Keratinocyte (primary cell): ENCODE results near the gene C4orf50. TPM values are rescaled to one million over a fixed set of nuclear protein-coding genes. Genes with fewer than 3 reads are reported as not detected.

Source experiments
- DNase-seq: peaks from one replicate; pipeline ENCODE4 v3.0.0-alpha.2; 2011; ENCODE audit warnings: low read depth, missing footprints, low spot score
- FAIRE-seq: peaks from 2 replicates; lab custom pipeline; 2011; peaks lifted over from hg19 to GRCh38; lab: Jason Lieb, UNC
- H2AFZ ChIP-seq: 2 replicates; pipeline ENCODE4 v1.6.0; 2012; ENCODE audit warnings: low read length, control low read depth, inconsistent platforms; ENCODE audit not compliant: control insufficient read depth
- H3K27ac ChIP-seq: 2 replicates; pipeline ENCODE4 v1.5.1; 2011; ENCODE audit warnings: low read length; ENCODE audit not compliant: control insufficient read depth, insufficient read depth
- H3K27me3 ChIP-seq: 3 replicates; pipeline ENCODE4 v1.6.0; 2011; ENCODE audit warnings: low read length; ENCODE audit not compliant: control insufficient read depth, insufficient read depth; ENCODE audit errors: extremely low read depth
- H3K36me3 ChIP-seq, 2 experiments: 2 replicates in 1 of 2; 3 replicates in 1 of 2; pipeline ENCODE4 v1.5.1; 2011; ENCODE audit warnings: low read length in 2 of 2, mild to moderate bottlenecking in 1 of 2; ENCODE audit not compliant: control insufficient read depth in 2 of 2, insufficient read depth in 2 of 2; ENCODE audit errors: extremely low read depth in 1 of 2
- H3K4me1 ChIP-seq: 3 replicates; pipeline ENCODE4 v1.5.1; 2011; ENCODE audit warnings: low read length; ENCODE audit not compliant: control insufficient read depth, insufficient read depth; ENCODE audit errors: extremely low read depth
- H3K4me2 ChIP-seq: 3 replicates; pipeline ENCODE4 v1.6.0; 2011; ENCODE audit warnings: low read depth, low read length; ENCODE audit not compliant: control insufficient read depth, insufficient read depth; ENCODE audit errors: extremely low read depth
- H3K4me3 ChIP-seq, 3 experiments: fragments of 200-600 bp in 1 of 3; sonication (generic) in 1 of 3; 2 replicates in 2 of 3; 3 replicates in 1 of 3; pipeline ENCODE4 v1.5.1; 2011 to 2016; ENCODE audit warnings: low read length in 3 of 3, mild to moderate bottlenecking in 3 of 3, control low read depth in 2 of 3, inconsistent platforms in 1 of 3, low read depth in 1 of 3, mixed read lengths in 1 of 3, mixed run types in 1 of 3, moderate library complexity in 1 of 3; ENCODE audit not compliant: control insufficient read depth in 2 of 3, insufficient read depth in 2 of 3; ENCODE audit errors: extremely low read depth in 1 of 3
- H3K79me2 ChIP-seq: 2 replicates; pipeline ENCODE4 v1.6.0; 2012; ENCODE audit warnings: low read length; ENCODE audit not compliant: control insufficient read depth, insufficient read depth
- H3K9ac ChIP-seq: 3 replicates; pipeline ENCODE4 v1.6.0; 2011; ENCODE audit warnings: low read length; ENCODE audit not compliant: control insufficient read depth, insufficient read depth; ENCODE audit errors: extremely low read depth
- H3K9me1 ChIP-seq: 3 replicates; pipeline ENCODE4 v1.6.0; 2011; ENCODE audit warnings: low read length; ENCODE audit not compliant: control insufficient read depth, insufficient read depth; ENCODE audit errors: extremely low read depth
- H3K9me3 ChIP-seq: 2 replicates; pipeline ENCODE4 v1.5.1; 2012; ENCODE audit warnings: low read depth, low read length; ENCODE audit not compliant: control insufficient read depth
- H4K20me1 ChIP-seq: 3 replicates; pipeline ENCODE4 v1.6.0; 2011; ENCODE audit warnings: low read length; ENCODE audit not compliant: control insufficient read depth, insufficient read depth; ENCODE audit errors: extremely low read depth
- EZH2 ChIP-seq: IDR thresholded peaks from one replicate; pipeline ENCODE4 v1.6.1; 2012; ENCODE audit warnings: inconsistent platforms, mild to moderate bottlenecking, low read length, moderate library complexity
- dilution Hi-C: fragments of 300-500 bp; cut with MboI; formaldehyde crosslinking; loops from one replicate; pipeline ENCODE4 v1.7.0; 2020; ENCODE audit warnings: low sequenced_read_pairs; ENCODE audit not compliant: extremely low pct_ligation_motif_present
- polyA plus RNA-seq, 5 experiments: library from polyadenylated mRNA; depleted of rRNA in 3 of 5; stranded (reverse) in 3 of 5; stranded (forward) in 1 of 5; unstranded in 1 of 5; fragments of >200 nt; gene quantifications; 1 replicate in 1 of 5; 2 replicates in 3 of 5; 3 replicates in 1 of 5; pipeline versions ENCODE4 v1.2.1 to v1.2.3, GENCODE V29; 2011 to 2012; ENCODE audit warnings: missing spikeins in 2 of 5, low read depth in 1 of 5, low replicate concordance in 1 of 5
- TF ChIP-seq, protein P1 (sequence below), 3 experiments: IDR thresholded peaks in 1 of 3; conservative IDR thresholded peaks in 1 of 3; optimal IDR thresholded peaks in 1 of 3; 2 replicates in 2 of 3; 3 replicates in 1 of 3; pipeline versions ENCODE3 to v1.5.1; 2011; ENCODE audit warnings: low read length in 3 of 3, mild to moderate bottlenecking in 3 of 3, moderate library complexity in 2 of 3, control low read depth in 1 of 3, inconsistent platforms in 1 of 3; ENCODE audit not compliant: insufficient read depth in 2 of 3; ENCODE audit errors: extremely low read depth in 1 of 3

C4orf50 gene
- polyA plus RNA-seq, 1 donor (not counting 4 experiments of a cell fraction or from before 2014, with no cell fraction given) = not detected

DNA sequence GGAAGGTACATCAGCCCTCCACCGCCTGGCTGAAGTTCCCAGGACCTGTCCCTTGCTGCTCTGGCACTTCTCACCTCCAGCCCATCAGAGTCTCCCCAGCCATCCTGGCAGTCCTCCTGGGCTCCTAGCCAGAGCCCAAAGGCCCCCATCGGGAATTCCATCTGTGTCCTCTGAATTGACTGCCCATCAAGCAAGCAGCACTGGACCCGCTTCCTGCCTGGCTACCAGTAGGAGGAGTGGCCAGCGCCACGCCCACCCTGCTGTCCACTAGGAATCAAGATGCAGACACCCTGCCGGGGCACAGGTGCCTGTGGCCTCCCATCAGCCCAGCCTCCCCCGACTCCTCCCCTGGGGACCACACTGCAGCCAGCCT, 47.2 kb downstream of the C4orf50 start:
- no peaks in the 10 kb centered on the region for H3K4me1 ChIP-seq
- TF ChIP-seq EZH2 = no peak
- TF ChIP-seq, protein P1, sequence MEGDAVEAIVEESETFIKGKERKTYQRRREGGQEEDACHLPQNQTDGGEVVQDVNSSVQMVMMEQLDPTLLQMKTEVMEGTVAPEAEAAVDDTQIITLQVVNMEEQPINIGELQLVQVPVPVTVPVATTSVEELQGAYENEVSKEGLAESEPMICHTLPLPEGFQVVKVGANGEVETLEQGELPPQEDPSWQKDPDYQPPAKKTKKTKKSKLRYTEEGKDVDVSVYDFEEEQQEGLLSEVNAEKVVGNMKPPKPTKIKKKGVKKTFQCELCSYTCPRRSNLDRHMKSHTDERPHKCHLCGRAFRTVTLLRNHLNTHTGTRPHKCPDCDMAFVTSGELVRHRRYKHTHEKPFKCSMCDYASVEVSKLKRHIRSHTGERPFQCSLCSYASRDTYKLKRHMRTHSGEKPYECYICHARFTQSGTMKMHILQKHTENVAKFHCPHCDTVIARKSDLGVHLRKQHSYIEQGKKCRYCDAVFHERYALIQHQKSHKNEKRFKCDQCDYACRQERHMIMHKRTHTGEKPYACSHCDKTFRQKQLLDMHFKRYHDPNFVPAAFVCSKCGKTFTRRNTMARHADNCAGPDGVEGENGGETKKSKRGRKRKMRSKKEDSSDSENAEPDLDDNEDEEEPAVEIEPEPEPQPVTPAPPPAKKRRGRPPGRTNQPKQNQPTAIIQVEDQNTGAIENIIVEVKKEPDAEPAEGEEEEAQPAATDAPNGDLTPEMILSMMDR (optimal IDR thresholded peaks at IDR 0.05 in 1 of 3, IDR thresholded peaks at IDR 0.05 in 1 of 3, conservative IDR thresholded peaks at IDR 0.05 in 1 of 3; ENCODE audit: extremely low read depth in 1 of 3, insufficient read depth in 2 of 3, low read length in 3 of 3) = no peak
- no peaks in the 10 kb centered on the region for H4K20me1 ChIP-seq
- H3K27ac ChIP-seq = no peak overlapping the region
- dilution Hi-C loops = no loop called here
- H2AFZ ChIP-seq = no peak overlapping the region
- no peaks in the 10 kb centered on the region for H3K9me1 ChIP-seq
- no peaks in the 10 kb centered on the region for H3K27me3 ChIP-seq
- DNase-seq = no peak
- no peak overlapping the region for H3K4me2 ChIP-seq
- no peaks in the 10 kb centered on the region for H3K79me2 ChIP-seq
- no peak for FAIRE-seq
- H3K4me3 ChIP-seq = no peak overlapping the region
- no peak overlapping the region for H3K9ac ChIP-seq
- H3K36me3 ChIP-seq = no peaks in the 10 kb centered on the region
- H3K9me3 ChIP-seq = no peaks in the 10 kb centered on the region

DNA sequence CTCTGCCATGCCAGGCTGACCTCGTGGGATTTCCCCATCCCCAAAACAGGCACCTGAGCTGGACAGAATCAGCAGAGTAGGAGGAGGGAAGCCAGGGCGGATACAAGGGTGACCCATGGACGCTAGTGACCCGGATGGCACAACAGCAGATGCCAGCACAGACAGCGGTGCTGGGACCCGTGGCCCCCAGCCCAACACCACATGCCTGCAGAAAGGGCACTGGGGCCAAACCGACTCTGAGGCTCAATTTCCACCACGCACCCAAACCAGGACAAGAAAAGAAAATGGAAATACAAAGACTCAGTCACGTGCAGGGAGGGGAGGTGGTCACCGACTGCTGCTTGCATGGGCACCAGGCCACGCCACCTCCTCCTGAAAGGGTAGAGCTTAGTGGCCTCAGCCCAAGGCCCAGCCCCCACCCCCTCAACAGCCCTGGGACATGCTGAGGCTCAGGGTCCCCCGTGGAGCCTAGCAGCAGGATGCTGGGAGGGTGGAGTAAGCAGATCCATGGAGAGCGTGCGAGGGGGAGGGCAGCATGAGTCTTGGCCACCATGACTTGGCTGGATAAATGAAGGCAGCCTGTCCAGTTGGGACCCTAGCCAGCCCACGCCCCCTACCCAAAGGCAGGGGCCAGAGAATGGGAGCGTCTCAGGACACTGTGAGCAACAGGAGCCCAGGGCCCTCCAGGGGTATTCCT, 47.7 kb downstream of the C4orf50 start:
- Histone ChIP-seq H2AFZ (no peak overlapping the region), H3K4me1 (no peaks in the 10 kb centered on the region), H4K20me1 (no peaks in the 10 kb centered on the region), H3K36me3 (no peaks in the 10 kb centered on the region), H3K4me3 (no peak overlapping the region), H3K9me3 (no peaks in the 10 kb centered on the region), H3K9ac (no peak overlapping the region), H3K27me3 (no peaks in the 10 kb centered on the region), H3K9me1 (no peaks in the 10 kb centered on the region), H3K4me2 (no peak overlapping the region), H3K27ac (no peak overlapping the region), H3K79me2 (no peaks in the 10 kb centered on the region)
- FAIRE-seq = no peak
- TF ChIP-seq, protein P1 (optimal IDR thresholded peaks at IDR 0.05 in 1 of 3, IDR thresholded peaks at IDR 0.05 in 1 of 3, conservative IDR thresholded peaks at IDR 0.05 in 1 of 3; ENCODE audit: extremely low read depth in 1 of 3, insufficient read depth in 2 of 3, low read length in 3 of 3) = no peak
- DNase-seq = no peak
- dilution Hi-C loops = no loop called here
